ENCODE measurements around the gene AKAP5. TPM values are rescaled to one million over a fixed set of nuclear protein-coding genes. Genes with fewer than 3 reads are reported as not detected.
A peak's percentile ranks its signal among the peaks of the same experiment; 100 is the strongest.

AKAP5 gene
- total and polyA plus RNA-seq, 2 of the 13 experiments (the other 11 are each of a cell fraction or from before 2014, with no cell fraction given): 0.18 to 1.5 TPM

- TF ChIP-seq ZBED4 (CRISPR knock-in tag; IDR thresholded peaks at IDR 0.05; ENCODE audit: borderline replicate concordance) (no peak), IKZF5 (CRISPR knock-in tag; IDR thresholded peaks at IDR 0.05) (no peak)
Measured at GRCh38 chr14:64508215-64508776, 43.0 kb downstream of the AKAP5 start (continued).

GRCh38 chr14:64509036-64509435 is 43.7 kb downstream of the AKAP5 start:
- H3K9ac ChIP-seq (ENCODE audit: insufficient read depth, low read depth, low read length): no peak overlapping the region
- in situ Hi-C loops (cut with HindIII; ENCODE audit: extremely low pct_ligation_motif_present, low pct_unique_long_range_greater_than_20kb) (no loop called here), intact Hi-C loops (cut with micrococcal nuclease; ENCODE audit: unreplicated experiment) (no loop called here)
- peaks cover 39% of the 10 kb centered on the region for H4K20me1 ChIP-seq (ENCODE audit: insufficient read depth, low read length)
- no peak overlapping the region for H3K4me3 ChIP-seq (replicated peaks in 1 of 3; ENCODE audit: insufficient read depth in 1 of 3, low read depth in 2 of 3, low read length in 3 of 3)
- no peak overlapping the region for H2AFZ ChIP-seq (ENCODE audit: low read length)
- BruUV-seq (replicated peaks): no TSS peak
- H3K36me3 ChIP-seq (replicated peaks in 1 of 2; ENCODE audit: control insufficient read depth in 1 of 2, insufficient read depth in 2 of 2, low read length in 2 of 2): no peaks in the 10 kb centered on the region; a peak in 1 of 5 replicates
- peaks cover 85% of the 10 kb centered on the region for H3K79me2 ChIP-seq (ENCODE audit: insufficient read depth, low read length)
- peaks cover 60% of the 10 kb centered on the region for H3K4me1 ChIP-seq (ENCODE audit: insufficient read depth, low read length)
- CTCF ChIA-PET (ENCODE audit: low intra/inter-chr PET ratio, low total read pairs): no interaction called here
- WGBS (ENCODE audit: low lambda C conversion rate): 32% methylated on average over 8 of the region's 8 CpGs
- FAIRE-seq (peak; percentile 77), DNase-seq (ENCODE audit: low spot score) (peak; percentile 59), ATAC-seq (no peak)
- peak overlapping the region; percentile 56 for H3K4me2 ChIP-seq (ENCODE audit: low read depth, low read length)
- POLR2A ChIA-PET: interaction anchor here (1.7 kb wide), 1 partner anchor 121 kb away, joined by 4 read pairs; no protein-coding TSS in a partner anchor
- no peak overlapping the region for H3K27ac ChIP-seq (ENCODE audit: extremely low read length, insufficient read depth, low read length)
- H3K9me3 ChIP-seq (ENCODE audit: low read length): no peaks in the 10 kb centered on the region
- no peaks in the 10 kb centered on the region; a peak in 1 of 5 replicates for H3K27me3 ChIP-seq (ENCODE audit: control insufficient read depth in 1 of 2, insufficient read depth in 2 of 2, low read length in 2 of 2)
- TF ChIP-seq, protein P1, sequence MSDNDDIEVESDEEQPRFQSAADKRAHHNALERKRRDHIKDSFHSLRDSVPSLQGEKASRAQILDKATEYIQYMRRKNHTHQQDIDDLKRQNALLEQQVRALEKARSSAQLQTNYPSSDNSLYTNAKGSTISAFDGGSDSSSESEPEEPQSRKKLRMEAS (IDR thresholded peaks at IDR 0.05): 0 out of 2 replicates have a peak, but pooled peaks have one; percentile 23
- TF ChIP-seq TEF (CRISPR knock-in tag; IDR thresholded peaks at IDR 0.05) (no peak), SOX6 (IDR thresholded peaks at IDR 0.05) (no peak), SOX6 (CRISPR knock-in tag; IDR thresholded peaks at IDR 0.05) (peak; percentile 29; the same call in 1 of the 2 replicates), YY1 (IDR thresholded peaks at IDR 0.05; ENCODE audit: insufficient read depth, insufficient replicate concordance, low read depth, low read length) (peak; percentile 21), TCF7 (IDR thresholded peaks at IDR 0.05; ENCODE audit: low read depth) (0 out of 2 replicates have a peak, but pooled peaks have one; percentile 18), ZNF775 (CRISPR knock-in tag; IDR thresholded peaks at IDR 0.05; ENCODE audit: borderline replicate concordance) (no peak), SOX13 (IDR thresholded peaks at IDR 0.05) (no peak), SOX13 (CRISPR knock-in tag; conservative IDR thresholded peaks at IDR 0.05 in 1 of 2, IDR thresholded peaks at IDR 0.05 in 1 of 2) (peak in 1 of 2 experiments; percentile 54; a peak in 1 of 4 replicates), ZNF644 (CRISPR knock-in tag; IDR thresholded peaks at IDR 0.05; ENCODE audit: low read depth) (peak; percentile 66), PATZ1 (CRISPR knock-in tag; IDR thresholded peaks at IDR 0.05) (0 out of 2 replicates have a peak, but pooled peaks have one; percentile 10), ZNF850 (CRISPR knock-in tag; conservative IDR thresholded peaks at IDR 0.05) (no peak), TEAD3 (CRISPR knock-in tag; optimal IDR thresholded peaks at IDR 0.05; ENCODE audit: borderline replicate concordance) (peak; percentile 6)

All from HepG2 (cell line).